KMS-11 (cell line): ENCODE data around the gene VSTM2B.

ENCODE experiments used
- H2AFZ ChIP-seq: fragments of 200-600 bp; sonication (generic); 2 replicates; pipeline ENCODE4 v1.6.1; 2016; ENCODE audit warnings: antibody characterized with exemption, mixed run types, low read depth
- H3K27ac ChIP-seq: fragments of 200-600 bp; sonication (generic); 2 replicates; pipeline ENCODE4 v1.6.1; 2016; ENCODE audit warnings: mild to moderate bottlenecking, mixed run types
- H3K27me3 ChIP-seq: fragments of 200-600 bp; sonication (generic); 2 replicates; pipeline ENCODE4 v1.6.1; 2017; ENCODE audit warnings: mild to moderate bottlenecking, low read depth, mixed run types, moderate library complexity; ENCODE audit not compliant: insufficient read depth
- H3K36me3 ChIP-seq: fragments of 200-600 bp; sonication (generic); 2 replicates; pipeline ENCODE4 v1.6.1; 2017; ENCODE audit warnings: mild to moderate bottlenecking, mixed run types; ENCODE audit not compliant: insufficient read depth
- H3K4me1 ChIP-seq: fragments of 200-600 bp; sonication (generic); 2 replicates; pipeline ENCODE4 v1.6.1; 2016; ENCODE audit warnings: mild to moderate bottlenecking, low read depth, mixed run types; ENCODE audit not compliant: poor library complexity, severe bottlenecking
- H3K4me2 ChIP-seq: fragments of 200-600 bp; sonication (generic); 2 replicates; pipeline ENCODE4 v1.7.0; 2016; ENCODE audit warnings: mild to moderate bottlenecking, mixed run types
- H3K4me3 ChIP-seq: fragments of 200-600 bp; sonication (generic); IDR thresholded peaks from 2 replicates; pipeline ENCODE4 v1.6.1; 2017; ENCODE audit warnings: low read depth, low read length, mixed read lengths; ENCODE audit not compliant: insufficient read depth
- H3K79me2 ChIP-seq: fragments of 200-600 bp; sonication (generic); 2 replicates; pipeline ENCODE4 v1.6.1; 2016; ENCODE audit warnings: low read depth, mixed run types; ENCODE audit not compliant: insufficient read depth
- H3K9ac ChIP-seq: fragments of 200-600 bp; sonication (generic); 2 replicates; pipeline ENCODE4 v1.6.1; 2016; ENCODE audit warnings: mild to moderate bottlenecking, mixed run types
- H4K20me1 ChIP-seq: fragments of 200-600 bp; sonication (generic); 2 replicates; pipeline ENCODE4 v1.6.1; 2016; ENCODE audit warnings: mild to moderate bottlenecking, mixed run types; ENCODE audit not compliant: insufficient read depth
- CTCF ChIP-seq: fragments of 200-600 bp; sonication (generic); conservative IDR thresholded peaks from 2 replicates; pipeline ENCODE4 v1.6.1; 2017; ENCODE audit warnings: low read depth, mild to moderate bottlenecking, antibody characterized with exemption, low read length, moderate library complexity, mixed read lengths

Gene VSTM2B

GRCh38 chr19:29509456-29509855, 16.3 kb upstream of the VSTM2B start:
- Histone ChIP-seq H3K4me3 (no peak overlapping the region), H3K27me3 (no peaks in the 10 kb centered on the region), H3K4me1 (no peaks in the 10 kb centered on the region), H3K27ac (no peak overlapping the region), H3K9ac (no peak overlapping the region), H3K79me2 (no peaks in the 10 kb centered on the region), H3K4me2 (no peak overlapping the region), H3K36me3 (no peaks in the 10 kb centered on the region), H2AFZ (no peak overlapping the region), H4K20me1 (no peaks in the 10 kb centered on the region)
- TF ChIP-seq CTCF: no peak

GRCh38 chr19:29510701-29511265, 15.0 kb upstream of the VSTM2B start:
- Histone ChIP-seq H3K4me2 (no peak overlapping the region), H2AFZ (no peak overlapping the region), H3K27ac (no peak overlapping the region), H3K27me3 (no peaks in the 10 kb centered on the region), H3K4me1 (no peaks in the 10 kb centered on the region), H3K4me3 (no peak overlapping the region), H3K79me2 (no peaks in the 10 kb centered on the region), H3K9ac (no peak overlapping the region), H4K20me1 (no peaks in the 10 kb centered on the region), H3K36me3 (no peaks in the 10 kb centered on the region)
- TF ChIP-seq CTCF: no peak

- Histone ChIP-seq H3K79me2 (no peaks in the 10 kb centered on the region), H3K27me3 (no peaks in the 10 kb centered on the region), H3K4me2 (no peak overlapping the region), H4K20me1 (no peaks in the 10 kb centered on the region), H2AFZ (no peak overlapping the region), H3K4me3 (no peak overlapping the region), H3K36me3 (no peaks in the 10 kb centered on the region), H3K27ac (no peak overlapping the region), H3K4me1 (no peaks in the 10 kb centered on the region), H3K9ac (no peak overlapping the region)
- no peak for TF ChIP-seq CTCF
Observed at GRCh38 chr19:29511768-29512167, 14.0 kb upstream of the VSTM2B start.

- Histone ChIP-seq H3K36me3 (no peaks in the 10 kb centered on the region), H3K4me1 (no peaks in the 10 kb centered on the region), H3K9ac (no peak overlapping the region), H3K79me2 (no peaks in the 10 kb centered on the region), H3K27me3 (no peaks in the 10 kb centered on the region), H2AFZ (no peak overlapping the region), H4K20me1 (no peaks in the 10 kb centered on the region), H3K27ac (no peak overlapping the region), H3K4me3 (no peak overlapping the region), H3K4me2 (no peak overlapping the region)
- TF ChIP-seq CTCF: no peak
Observed at GRCh38 chr19:29512748-29513147, 13.0 kb upstream of the VSTM2B start.
